Natural killer cell (primary cell): ENCODE measurements around the gene PLCB4. TPM values are rescaled to one million over a fixed set of nuclear protein-coding genes. Genes with fewer than 3 reads are reported as not detected.

Experiments
- ATAC-seq, 3 donors: fragments of 150-1000 bp in 2 of 3; fragments of 200-7000 bp in 1 of 3; cut with Tn5 transposase; 1 replicate in 1 of 3; 2 replicates in 2 of 3; pipeline ENCODE4 v1.10.0; 2021; ENCODE audit warnings: mild to moderate bottlenecking in 2 of 3, moderate library complexity in 2 of 3
- DNase-seq, 2 donors: peaks; one replicate each; pipeline versions ENCODE4 v3.0.0 to v3.0.0-alpha.2; 2013 to 2021; ENCODE audit warnings: mixed read lengths in 1 of 2
- H3K27ac ChIP-seq: one replicate; pipeline ENCODE4 v1.5.1; 2013; ENCODE audit warnings: mild to moderate bottlenecking, low read length
- H3K27me3 ChIP-seq: one replicate; pipeline ENCODE4 v1.6.1; 2013; ENCODE audit warnings: low read length; ENCODE audit not compliant: control insufficient read depth, insufficient read depth
- H3K36me3 ChIP-seq: one replicate; pipeline ENCODE4 v1.6.1; 2013; ENCODE audit warnings: low read length; ENCODE audit not compliant: control insufficient read depth, insufficient read depth
- H3K4me1 ChIP-seq: one replicate; pipeline ENCODE4 v1.6.1; 2013; ENCODE audit warnings: low read length; ENCODE audit not compliant: control insufficient read depth, insufficient read depth
- H3K4me3 ChIP-seq: one replicate; pipeline ENCODE4 v1.5.1; 2013; ENCODE audit warnings: low read length
- H3K9me3 ChIP-seq: one replicate; pipeline ENCODE4 v1.6.1; 2013; ENCODE audit warnings: low read length; ENCODE audit not compliant: control insufficient read depth, insufficient read depth
- H3K27ac Mint-ChIP-seq, 2 donors: one replicate each; pipeline ENCODE4 v1.8.0; 2022; ENCODE audit warnings: mild to moderate bottlenecking in 2 of 2, mixed read lengths in 2 of 2, moderate library complexity in 1 of 2
- H3K27me3 Mint-ChIP-seq, 2 donors: one replicate each; pipeline ENCODE4 v1.8.0; 2022; ENCODE audit warnings: low read depth in 2 of 2, mixed read lengths in 2 of 2
- H3K36me3 Mint-ChIP-seq: one replicate; pipeline ENCODE4 v1.8.0; 2022; ENCODE audit warnings: mixed read lengths
- H3K4me1 Mint-ChIP-seq, 2 donors: one replicate each; pipeline ENCODE4 v1.8.0; 2022; ENCODE audit warnings: mixed read lengths in 2 of 2
- H3K4me3 Mint-ChIP-seq: one replicate; pipeline ENCODE4 v1.8.0; 2022; ENCODE audit warnings: mild to moderate bottlenecking, moderate library complexity, mixed read lengths
- H3K9me3 Mint-ChIP-seq, 2 donors: one replicate each; pipeline ENCODE4 v1.8.0; 2022; ENCODE audit warnings: mixed read lengths in 2 of 2
- WGBS: methylation state at CpG from one replicate; pipeline ENCODE4 v1.1.7; 2013; ENCODE audit warnings: missing lambda C conversion rate; ENCODE audit not compliant: insufficient coverage; 5-methylcytosine and 5-hydroxymethylcytosine counted together
- intact Hi-C: fragments of 100-400 bp; cut with micrococcal nuclease; formaldehyde crosslinking; loops from one replicate; pipeline ENCODE4 v1.14.2; 2022
- total RNA-seq, 4 donors: library from RNA; stranded (reverse); fragments of 120-200 nt in 1 of 4; gene quantifications; one replicate each; pipeline versions ENCODE4 v1.2.3 to v1.2.4, GENCODE V29; 2013 to 2022
- TF ChIP-seq, protein P1 (sequence below): fragments of 200-600 bp; IDR thresholded peaks from one replicate; pipeline ENCODE4 v1.8.0; 2022; ENCODE audit warnings: antibody characterized with exemption

Gene PLCB4
- total RNA-seq, 3 donors from 2014 or later (not counting 1 experiment from before 2014, with no cell fraction given) = 0.05 to 0.40 TPM; not detected in 1

DNA sequence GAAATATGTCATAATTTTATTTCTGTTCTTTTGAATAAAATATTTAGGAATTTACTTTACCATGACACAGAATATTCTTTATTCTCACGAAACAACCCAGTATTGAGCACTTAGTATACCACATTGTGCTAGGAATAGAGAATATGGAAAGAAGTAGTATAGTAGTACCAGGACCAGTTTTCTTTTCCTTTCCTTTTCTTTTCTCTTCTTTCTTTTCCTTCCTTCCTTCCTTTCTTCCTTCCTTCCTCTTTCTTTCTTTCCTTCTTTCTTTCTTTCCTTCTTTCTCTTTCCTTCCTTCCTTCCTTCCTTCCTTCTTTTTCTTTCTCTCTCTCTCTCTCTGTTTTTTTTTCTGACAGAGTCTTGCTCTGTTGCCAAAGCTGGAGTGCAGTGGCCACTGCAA, 7.5 kb upstream of the PLCB4 start:
- H3K4me3 ChIP-seq = no peak overlapping the region
- no peaks in the 10 kb centered on the region for H3K36me3 ChIP-seq
- H3K9me3 ChIP-seq = no peaks in the 10 kb centered on the region
- Mint-ChIP-seq H3K9me3 (peaks cover 7 to 8% of the 10 kb centered on the region in 2 donors), H3K27ac (no peak overlapping the region), H3K27me3 (no peaks in the 10 kb centered on the region), H3K4me1 (no peaks in the 10 kb centered on the region), H3K36me3 (no peaks in the 10 kb centered on the region), H3K4me3 (no peak overlapping the region)
- no peak for DNase-seq
- no peaks in the 10 kb centered on the region for H3K27me3 ChIP-seq
- H3K27ac ChIP-seq = no peak overlapping the region
- TF ChIP-seq, protein P1, sequence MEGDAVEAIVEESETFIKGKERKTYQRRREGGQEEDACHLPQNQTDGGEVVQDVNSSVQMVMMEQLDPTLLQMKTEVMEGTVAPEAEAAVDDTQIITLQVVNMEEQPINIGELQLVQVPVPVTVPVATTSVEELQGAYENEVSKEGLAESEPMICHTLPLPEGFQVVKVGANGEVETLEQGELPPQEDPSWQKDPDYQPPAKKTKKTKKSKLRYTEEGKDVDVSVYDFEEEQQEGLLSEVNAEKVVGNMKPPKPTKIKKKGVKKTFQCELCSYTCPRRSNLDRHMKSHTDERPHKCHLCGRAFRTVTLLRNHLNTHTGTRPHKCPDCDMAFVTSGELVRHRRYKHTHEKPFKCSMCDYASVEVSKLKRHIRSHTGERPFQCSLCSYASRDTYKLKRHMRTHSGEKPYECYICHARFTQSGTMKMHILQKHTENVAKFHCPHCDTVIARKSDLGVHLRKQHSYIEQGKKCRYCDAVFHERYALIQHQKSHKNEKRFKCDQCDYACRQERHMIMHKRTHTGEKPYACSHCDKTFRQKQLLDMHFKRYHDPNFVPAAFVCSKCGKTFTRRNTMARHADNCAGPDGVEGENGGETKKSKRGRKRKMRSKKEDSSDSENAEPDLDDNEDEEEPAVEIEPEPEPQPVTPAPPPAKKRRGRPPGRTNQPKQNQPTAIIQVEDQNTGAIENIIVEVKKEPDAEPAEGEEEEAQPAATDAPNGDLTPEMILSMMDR = no peak
- ATAC-seq = no peak
- intact Hi-C loops = no loop called here
- no peaks in the 10 kb centered on the region for H3K4me1 ChIP-seq
- no CpG with 5 or more reads among the region's 1 CpG for WGBS

DNA sequence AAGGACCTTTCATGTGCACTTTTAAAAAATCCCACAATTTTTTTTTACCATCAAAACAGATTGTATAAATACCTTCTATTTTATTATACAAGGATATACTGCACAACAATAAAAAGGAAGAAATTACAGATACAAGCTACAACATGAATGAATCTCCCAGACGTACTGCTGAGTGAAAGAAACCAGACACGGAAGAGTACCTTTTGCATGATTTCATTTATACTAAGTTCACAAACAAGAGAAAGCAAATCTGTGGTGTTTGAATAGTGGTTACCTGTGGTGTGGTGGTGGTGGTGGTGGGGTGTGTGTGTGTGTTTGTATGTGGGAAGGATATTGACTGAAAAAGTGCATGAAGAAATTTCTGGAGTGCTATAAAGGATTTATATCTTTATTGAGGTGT, 6.8 kb upstream of the PLCB4 start:
- ATAC-seq = no peak
- H3K27me3 Mint-ChIP-seq = peaks cover 2 to 3% of the 10 kb centered on the region in 2 donors
- Histone ChIP-seq H3K27ac (no peak overlapping the region), H3K36me3 (no peaks in the 10 kb centered on the region), H3K4me3 (no peak overlapping the region), H3K4me1 (no peaks in the 10 kb centered on the region), H3K27me3 (no peaks in the 10 kb centered on the region), H3K9me3 (no peaks in the 10 kb centered on the region)
- TF ChIP-seq, protein P1 = no peak
- H3K4me3 Mint-ChIP-seq = no peak overlapping the region
- no peak for DNase-seq
- H3K4me1 Mint-ChIP-seq = no peaks in the 10 kb centered on the region
- intact Hi-C loops = no loop called here
- H3K27ac Mint-ChIP-seq = no peak overlapping the region
- 35% methylated on average over 2 of the region's 2 CpGs for WGBS
- H3K36me3 Mint-ChIP-seq = no peaks in the 10 kb centered on the region
- H3K9me3 Mint-ChIP-seq = peaks cover 5 to 7% of the 10 kb centered on the region in 2 donors

DNA sequence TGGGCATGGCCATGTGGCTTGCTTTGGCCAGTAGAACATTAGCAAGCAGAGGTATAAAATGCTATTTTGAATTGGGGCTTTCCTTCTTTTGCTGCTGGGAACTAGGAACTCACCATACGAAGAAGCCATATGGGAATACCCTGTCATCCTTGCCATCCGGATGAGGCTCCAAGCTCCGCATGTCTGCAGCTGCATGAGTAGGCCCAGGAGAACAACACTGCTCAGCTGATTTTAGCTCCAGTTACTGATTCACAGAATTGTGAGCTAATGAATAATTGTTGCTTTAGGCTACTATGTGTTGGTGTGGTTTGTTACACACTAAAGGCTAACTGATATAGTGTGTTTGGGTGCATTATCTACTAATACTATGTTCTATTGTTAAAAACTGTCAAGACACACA, 2.7 kb upstream of the PLCB4 start:
- TF ChIP-seq, protein P1 = no peak
- Mint-ChIP-seq H3K27ac (no peak overlapping the region), H3K4me3 (no peak overlapping the region), H3K4me1 (peaks cover 4 to 5% of the 10 kb centered on the region in 2 donors), H3K9me3 (peaks cover 5 to 9% of the 10 kb centered on the region in 2 donors), H3K36me3 (peaks cover 8% of the 10 kb centered on the region), H3K27me3 (peaks cover 18 to 31% of the 10 kb centered on the region in 2 donors)
- Histone ChIP-seq H3K27me3 (peaks cover 3% of the 10 kb centered on the region), H3K4me3 (no peak overlapping the region), H3K27ac (no peak overlapping the region), H3K4me1 (no peaks in the 10 kb centered on the region), H3K9me3 (peaks cover 3% of the 10 kb centered on the region), H3K36me3 (no peaks in the 10 kb centered on the region)
- DNase-seq (no peak), ATAC-seq (no peak)
- WGBS = 95% methylated on average over 3 of the region's 3 CpGs
- intact Hi-C loops = no loop called here

DNA sequence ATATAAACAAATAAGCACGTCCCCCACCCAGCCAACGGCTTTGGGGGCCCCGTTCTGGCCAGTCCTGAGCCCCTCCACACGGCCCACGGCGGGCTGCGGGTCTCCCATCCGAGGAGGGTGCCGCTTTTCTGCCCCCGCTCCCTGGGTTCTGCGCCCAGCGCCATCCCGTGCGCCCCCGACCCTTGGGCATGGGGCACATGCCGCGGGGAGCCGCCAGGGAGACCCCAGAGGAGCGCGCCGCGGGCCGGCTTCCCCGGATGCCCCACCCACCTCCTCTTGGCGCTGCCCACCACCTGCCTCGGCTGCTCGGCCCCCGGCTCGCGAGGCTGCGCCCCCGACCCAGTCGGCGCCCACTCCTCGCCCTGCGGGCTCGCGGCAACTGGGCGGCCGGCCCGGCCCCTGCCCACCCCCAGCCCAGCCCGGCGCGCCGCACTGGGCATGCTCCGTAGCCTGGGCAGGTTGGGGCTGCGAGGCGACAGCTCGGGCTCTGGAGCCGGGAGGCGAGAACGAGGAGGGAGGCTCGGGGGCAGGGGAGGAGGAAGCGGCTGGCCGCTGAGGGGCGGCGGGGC, 570 bp upstream of the PLCB4 start:
- Histone ChIP-seq H3K9me3 (peaks cover 3% of the 10 kb centered on the region), H3K27ac (no peak overlapping the region), H3K27me3 (peaks cover 3% of the 10 kb centered on the region), H3K36me3 (no peaks in the 10 kb centered on the region), H3K4me3 (no peak overlapping the region), H3K4me1 (no peaks in the 10 kb centered on the region)
- no peak for DNase-seq
- intact Hi-C loops = no loop called here
- TF ChIP-seq, protein P1 = no peak
- WGBS = 3% methylated on average over 57 of the region's 57 CpGs
- no peak for ATAC-seq
- H3K36me3 Mint-ChIP-seq = peaks cover 8% of the 10 kb centered on the region
- H3K9me3 Mint-ChIP-seq = peaks cover 3 to 9% of the 10 kb centered on the region in 2 donors
- no peak overlapping the region for H3K4me3 Mint-ChIP-seq
- H3K27ac Mint-ChIP-seq = no peak overlapping the region
- peaks cover 20 to 32% of the 10 kb centered on the region in 2 donors for H3K27me3 Mint-ChIP-seq
- peaks cover 4 to 5% of the 10 kb centered on the region in 2 donors for H3K4me1 Mint-ChIP-seq
